Pancreas (tissue), 10 donors: ENCODE data around the gene MCRIP1. TPM values are rescaled to one million over a fixed set of nuclear protein-coding genes. Genes with fewer than 3 reads are reported as not detected.

ENCODE experiments used
- ATAC-seq, 4 donors: fragments of 200-7000 bp; cut with Tn5 transposase; one replicate each; pipeline versions ENCODE4 v1.8.0 to v1.9.1; 2020; ENCODE audit warnings: mild to moderate bottlenecking in 4 of 4, moderate library complexity in 4 of 4
- DNase-seq, 6 donors: peaks; one replicate each; pipeline ENCODE4 v3.0.0-alpha.2; 2020
- FAIRE-seq: peaks from 2 replicates; lab custom pipeline; 2012; peaks lifted over from hg19 to GRCh38; lab: Jason Lieb, UNC
- H3K27ac ChIP-seq, 4 donors: fragments of 200-600 bp; sonication (generic); 1 replicate in 3 of 4; 2 replicates in 1 of 4; pipeline versions ENCODE4 v1.5.0 to v1.8.0; 2020
- H3K27me3 ChIP-seq, 4 donors: fragments of 200-600 bp; one replicate each; pipeline ENCODE4 v1.8.0; 2021
- H3K36me3 ChIP-seq, 3 donors: fragments of 200-600 bp; sonication (generic) in 1 of 3; one replicate each; pipeline versions ENCODE4 v1.5.0 to v1.8.0; 2020 to 2021
- H3K4me1 ChIP-seq, 3 donors: fragments of 200-600 bp; one replicate each; pipeline ENCODE4 v1.8.0; 2021
- H3K4me3 ChIP-seq, 4 donors: fragments of 200-600 bp; sonication (generic) in 2 of 4; one replicate each; pipeline versions ENCODE4 v1.5.0 to v1.8.0; 2020 to 2021
- H3K9me3 ChIP-seq, 4 donors: fragments of 200-600 bp; one replicate each; pipeline ENCODE4 v1.8.0; 2021
- CTCF ChIP-seq, 4 donors: fragments of 200-600 bp; sonication (generic) in 3 of 4; IDR thresholded peaks; one replicate each; pipeline versions ENCODE4 v1.5.0 to v1.8.0; 2021; ENCODE audit warnings: antibody characterized with exemption in 4 of 4
- WGBS, 2 donors: extraction: QIAGEN DNeasy Blood & Tissue Kit; methylation state at CpG; one replicate each; pipeline ENCODE4 v1.1.7; 2013; 5-methylcytosine and 5-hydroxymethylcytosine counted together
- intact Hi-C, 3 donors: fragments of 100-400 bp; cut with DNase I; formaldehyde crosslinking; loops; one replicate each; pipeline versions ENCODE4 v1.11.1 to v1.14.2; 2022
- polyA plus RNA-seq, 2 donors: library from polyadenylated mRNA; stranded (reverse); fragments of 200-250 nt; gene quantifications; one replicate each; pipeline ENCODE4 v1.2.3, GENCODE V29; 2013
- total RNA-seq, 6 donors: library from RNA; stranded (reverse); fragmentation: NEBNext Ultra II Directional in 4 of 6; extraction: Animal tissue kit (Norgen Biotek cat#: 25700) in 4 of 6; gene quantifications; one replicate each; pipeline versions ENCODE4 v1.2.1 to v1.2.4, GENCODE V29; 2021 to 2023
- donor health status: healthy with polysubstance abuse.
- donor health status: DM: no; HTN: no; CAD: no; lungs with moderate emphysema.
- donor health status: DM: no; HTN: no; CAD: no.
- donor health status: control.
- donor health status: control.
- donor health status: Bipolar disorder and iron deficiency.
- donor health status: DM: yes; HTN: yes; CAD: no.
- donor health status: DM: no; HTN: no; CAD: no.
- donor health status: DM: no; HTN: no; CAD: no.
- donor health status: DM: yes; HTN: yes; CAD: no.

MCRIP1 gene
- total and polyA plus RNA-seq, 8 donors, result 28.9 to 203 (median 55.8) TPM

GRCh38 chr17:81849457-81849856 is 16.4 kb upstream of the MCRIP1 start:
- intact Hi-C loops, result no loop called here
- Histone ChIP-seq H3K36me3 (peaks cover 18 to 97% (median 78%) of the 10 kb centered on the region in 3 donors), H3K9me3 (no peaks in the 10 kb centered on the region), H3K4me3 (no peak overlapping the region), H3K27me3 (no peaks in the 10 kb centered on the region), H3K27ac (no peak overlapping the region), H3K4me1 (peaks cover 0 to 2% (median 0%) of the 10 kb centered on the region in 3 donors)
- ATAC-seq (no peak), FAIRE-seq (no peak), DNase-seq (no peak)
- 87 to 89% methylated on average over 12 of the region's 12 CpGs for WGBS, 2 donors
- no peak for TF ChIP-seq CTCF (IDR thresholded peaks at IDR 0.05)

- intact Hi-C loops, result no loop called here
- no peak for TF ChIP-seq CTCF (IDR thresholded peaks at IDR 0.05)
- Histone ChIP-seq H3K27me3 (no peaks in the 10 kb centered on the region), H3K4me1 (peaks cover 0 to 15% (median 0%) of the 10 kb centered on the region in 3 donors), H3K9me3 (no peaks in the 10 kb centered on the region), H3K27ac (no peak overlapping the region), H3K36me3 (peaks cover 18 to 86% (median 73%) of the 10 kb centered on the region in 3 donors), H3K4me3 (no peak overlapping the region)
- FAIRE-seq, result no peak
- DNase-seq, result peak in 1 of 6 donors; percentile 69
- WGBS, 2 donors, result 59 to 61% methylated on average over 24 of the region's 24 CpGs
- ATAC-seq, result peak in 2 of 4 donors; percentile 1 to 15
Observed at GRCh38 chr17:81846743-81847689, 13.9 kb upstream of the MCRIP1 start.

- no peak for TF ChIP-seq CTCF (IDR thresholded peaks at IDR 0.05)
- peaks cover 18 to 77% (median 64%) of the 10 kb centered on the region in 3 donors for H3K36me3 ChIP-seq
- H3K4me1 ChIP-seq, result peaks cover 0 to 15% (median 0%) of the 10 kb centered on the region in 3 donors
- no peak overlapping the region for H3K4me3 ChIP-seq
- H3K9me3 ChIP-seq, result no peaks in the 10 kb centered on the region
- 86 to 88% methylated on average over 33 to 38 of the region's 38 CpGs for WGBS, 2 donors
- intact Hi-C loops, result no loop called here
- no peak for FAIRE-seq
- DNase-seq, result peak in 1 of 6 donors; percentile 66
- no peaks in the 10 kb centered on the region for H3K27me3 ChIP-seq
- H3K27ac ChIP-seq, result no peak overlapping the region
- no peak for ATAC-seq
Observed at GRCh38 chr17:81845881-81846742, 13.0 kb upstream of the MCRIP1 start.

GRCh38 chr17:81845361-81845760 is 12.3 kb upstream of the MCRIP1 start:
- H3K4me1 ChIP-seq, result peaks cover 0 to 15% (median 0%) of the 10 kb centered on the region in 3 donors
- H3K4me3 ChIP-seq, result no peak overlapping the region
- 84 to 89% methylated on average over 13 of the region's 13 CpGs for WGBS, 2 donors
- H3K9me3 ChIP-seq, result no peaks in the 10 kb centered on the region
- intact Hi-C loops, result no loop called here
- no peak for TF ChIP-seq CTCF (IDR thresholded peaks at IDR 0.05)
- peaks cover 18 to 71% (median 62%) of the 10 kb centered on the region in 3 donors for H3K36me3 ChIP-seq
- H3K27me3 ChIP-seq, result no peaks in the 10 kb centered on the region
- no peak for FAIRE-seq
- no peak for ATAC-seq
- no peak for DNase-seq
- no peak overlapping the region for H3K27ac ChIP-seq
